ENCODE measurements around the gene CALCOCO2. TPM values are rescaled to one million over a fixed set of nuclear protein-coding genes. Genes with fewer than 3 reads are reported as not detected.

CALCOCO2 gene
- total and polyA plus RNA-seq, 2 experiments from 2014 or later = 14.4 to 16.3 TPM

- no peak for TF ChIP-seq ZNF462 (CRISPR knock-in tag; IDR thresholded peaks at IDR 0.05)
Observed at GRCh38 chr17:48871035-48871550, 40.3 kb downstream of the CALCOCO2 start (continued).

- ATAC-seq (peak; percentile 58), DNase-seq (ENCODE audit: low spot score) (no peak)
- no peaks in the 10 kb centered on the region for H3K9me2 ChIP-seq (ENCODE audit: insufficient read depth)
- Mint-ChIP-seq H3K9me3 (no peaks in the 10 kb centered on the region), H3K4me1 (peaks cover 8% of the 10 kb centered on the region), H3K36me3 (ENCODE audit: low read depth) (no peaks in the 10 kb centered on the region), H3K4me3 (no peak overlapping the region), H3K27me3 (ENCODE audit: insufficient read depth, low read depth, poor library complexity) (no peaks in the 10 kb centered on the region), H3K27ac (no peak overlapping the region)
- no peaks in the 10 kb centered on the region for H3K4me1 ChIP-seq (ENCODE audit: insufficient read depth)
- no peak overlapping the region for H2AFZ ChIP-seq
- no peaks in the 10 kb centered on the region for H3F3A ChIP-seq (replicated peaks; ENCODE audit: low read depth)
- no peaks in the 10 kb centered on the region for H3K27me3 ChIP-seq (ENCODE audit: insufficient read depth)
- H3K79me2 ChIP-seq (replicated peaks; ENCODE audit: insufficient read depth) = no peaks in the 10 kb centered on the region
- no peak overlapping the region for H3K4me2 ChIP-seq
- no peaks in the 10 kb centered on the region for H3K36me3 ChIP-seq (ENCODE audit: insufficient read depth)
- no peaks in the 10 kb centered on the region for H4K20me1 ChIP-seq (replicated peaks; ENCODE audit: insufficient read depth)
- no peak overlapping the region for H3K27ac ChIP-seq (ENCODE audit: low read depth)
- no peak overlapping the region for H3K4me3 ChIP-seq
- TF ChIP-seq ZNF462 (CRISPR knock-in tag; IDR thresholded peaks at IDR 0.05) (no peak), CTCF (conservative IDR thresholded peaks at IDR 0.05; ENCODE audit: low read depth in 2 of 2) (no peak), ZNF114 (CRISPR knock-in tag; IDR thresholded peaks at IDR 0.05) (no peak), POLR2AphosphoS5 (IDR thresholded peaks at IDR 0.05; ENCODE audit: low read depth) (no peak), EZH2phosphoT487 (IDR thresholded peaks at IDR 0.05; ENCODE audit: unreplicated experiment) (no peak), CREB1 (CRISPR knock-in tag; IDR thresholded peaks at IDR 0.05; ENCODE audit: low read depth) (no peak)
Observed at GRCh38 chr17:48871551-48872351, 40.9 kb downstream of the CALCOCO2 start.
